Measurements from ENCODE around the gene KCNK4.
A peak's percentile ranks its signal among the peaks of the same experiment; 100 is the strongest.
"Not testable (repeated sequence)": the region's sequence is repeated elsewhere in the genome, so short reads cannot be mapped to it uniquely, and the experiment has no call there.

KCNK4 gene

GRCh38 chr11:64313491-64314145 lies 22.5 kb downstream of the KCNK4 start:
- no peak for DNase-seq

- no peak for DNase-seq
Observed at GRCh38 chr11:64314146-64314804, 23.2 kb downstream of the KCNK4 start.

- no peak for DNase-seq
Observed at GRCh38 chr11:64314805-64315561, 23.9 kb downstream of the KCNK4 start.

GRCh38 chr11:64315667-64316526 lies 24.8 kb downstream of the KCNK4 start:
- DNase-seq = not testable (repeated sequence)

- no peak for DNase-seq
Observed at GRCh38 chr11:64316672-64317324, 25.7 kb downstream of the KCNK4 start.

- DNase-seq = peak; percentile 98
Observed at GRCh38 chr11:64317325-64317960, 26.3 kb downstream of the KCNK4 start, which contains the start of gene TRMT112. Gene TRMT112 (minus strand): TSS chr11:64317559. CDS start chr11:64317526, 33 bp downstream.

GRCh38 chr11:64317961-64318765 lies 27.1 kb downstream of the KCNK4 start, which contains the start of gene PRDX5:
Gene PRDX5 (plus strand): TSS chr11:64318121. CDS start chr11:64318216, 95 bp downstream.
- DNase-seq = peak; percentile 99

GRCh38 chr11:64318766-64319761 lies 28.0 kb downstream of the KCNK4 start:
- DNase-seq = no peak

GRCh38 chr11:64320556-64320955 lies 29.5 kb downstream of the KCNK4 start:
- no peak for DNase-seq

- DNase-seq = no peak
Observed at GRCh38 chr11:64321026-64321425, 29.9 kb downstream of the KCNK4 start.

- DNase-seq = no peak
Observed at GRCh38 chr11:64321533-64321932, 30.4 kb downstream of the KCNK4 start.

GRCh38 chr11:64322925-64323260 lies 31.8 kb downstream of the KCNK4 start:
- DNase-seq = no peak

- no peak for DNase-seq
Observed at GRCh38 chr11:64323373-64323772, 32.3 kb downstream of the KCNK4 start.

GRCh38 chr11:64323984-64324383 lies 32.9 kb downstream of the KCNK4 start:
- not testable (repeated sequence) for DNase-seq

GRCh38 chr11:64324692-64325469 lies 33.8 kb downstream of the KCNK4 start:
- no peak for DNase-seq

GRCh38 chr11:64327375-64327774 lies 36.3 kb downstream of the KCNK4 start:
- no peak for DNase-seq

GRCh38 chr11:64327993-64328392 lies 36.9 kb downstream of the KCNK4 start:
- no peak for DNase-seq

GRCh38 chr11:64330888-64331287 lies 39.8 kb downstream of the KCNK4 start:
- DNase-seq = no peak
